ENCODE measurements around the gene SLC9A2. TPM values are rescaled to one million over a fixed set of nuclear protein-coding genes. Genes with fewer than 3 reads are reported as not detected.

The SLC9A2 gene
- total RNA-seq, 1 donor = not detected

DNA sequence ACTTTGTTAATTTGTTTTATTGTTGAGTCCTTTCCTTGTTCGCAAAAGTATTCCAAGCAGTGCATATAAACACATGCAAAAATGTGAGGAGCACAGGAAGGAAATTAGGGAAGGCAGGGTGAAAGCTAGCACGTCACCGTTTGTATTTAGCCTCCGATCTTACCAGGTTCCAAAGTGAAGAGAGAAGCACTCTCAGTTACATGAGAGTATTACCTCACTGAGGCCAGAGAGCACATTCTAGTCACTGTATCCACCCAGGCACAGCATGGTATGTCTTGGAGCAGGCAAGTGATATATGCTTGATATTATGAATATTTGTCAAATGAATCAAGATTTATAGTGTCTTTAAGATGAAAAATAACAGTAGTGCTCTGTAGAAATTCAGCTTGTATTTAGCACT, 135.9 kb downstream of the SLC9A2 start:
- Histone ChIP-seq H3K9me3 (ENCODE audit: low read depth, low read length) (no peaks in the 10 kb centered on the region), H3K4me3 (ENCODE audit: low read length) (no peak overlapping the region), H3K4me1 (ENCODE audit: insufficient read depth, low read length) (no peaks in the 10 kb centered on the region), H3K27me3 (ENCODE audit: insufficient read depth, low read length) (no peaks in the 10 kb centered on the region)

- Histone ChIP-seq H3K4me3 (ENCODE audit: low read length) (no peak overlapping the region), H3K27me3 (ENCODE audit: insufficient read depth, low read length) (no peaks in the 10 kb centered on the region), H3K9me3 (ENCODE audit: low read depth, low read length) (no peaks in the 10 kb centered on the region), H3K4me1 (ENCODE audit: insufficient read depth, low read length) (no peaks in the 10 kb centered on the region)
Observed at GRCh38 chr2:102758439-102758838, 139.1 kb downstream of the SLC9A2 start.

Other genes starting within 250 kb of the SLC9A2 start
- gene IL18RAP, start 196.4 kb upstream of the SLC9A2 start, total RNA-seq = 33.5 TPM
- gene SLC9A4, start 146.3 kb upstream of the SLC9A2 start, total RNA-seq = under 0.01 TPM
- 2.7 TPM for gene TMEM182, start 142.5 kb downstream of the SLC9A2 start, total RNA-seq